ENCODE results near the gene FXR2.

FXR2 gene

GRCh38 chr17:7640783-7641182, 26.1 kb upstream of the FXR2 start:
- no peak for DNase-seq (ENCODE audit: low read depth)
- no peak overlapping the region for H3K4me3 ChIP-seq (ENCODE audit: low read depth, low read length)
- no peak for TF ChIP-seq CTCF (IDR thresholded peaks at IDR 0.05; ENCODE audit: low read depth, low read length, missing control alignments)

- no peak for DNase-seq (ENCODE audit: low read depth)
- no peak overlapping the region for H3K4me3 ChIP-seq (ENCODE audit: low read depth, low read length)
- no peak for TF ChIP-seq CTCF (IDR thresholded peaks at IDR 0.05; ENCODE audit: low read depth, low read length, missing control alignments)
Observed at GRCh38 chr17:7636163-7636562, 21.5 kb upstream of the FXR2 start.

- TF ChIP-seq CTCF (IDR thresholded peaks at IDR 0.05; ENCODE audit: low read depth, low read length, missing control alignments), result peak; percentile 29
- H3K4me3 ChIP-seq (ENCODE audit: low read depth, low read length), result no peak overlapping the region
- DNase-seq (ENCODE audit: low read depth), result no peak
Observed at GRCh38 chr17:7634384-7634783, 19.7 kb upstream of the FXR2 start.

GRCh38 chr17:7633093-7633492, 18.4 kb upstream of the FXR2 start:
- no peak for DNase-seq (ENCODE audit: low read depth)
- TF ChIP-seq CTCF (IDR thresholded peaks at IDR 0.05; ENCODE audit: low read depth, low read length, missing control alignments), result no peak

GRCh38 chr17:7632492-7632894, 17.8 kb upstream of the FXR2 start:
- peak; percentile 70 for TF ChIP-seq CTCF (IDR thresholded peaks at IDR 0.05; ENCODE audit: low read depth, low read length, missing control alignments)
- DNase-seq (ENCODE audit: low read depth), result no peak
- no peak overlapping the region for H3K4me3 ChIP-seq (ENCODE audit: low read depth, low read length)

More at GRCh38 chr17:7633093-7633492, 18.4 kb upstream of the FXR2 start:
- H3K4me3 ChIP-seq (ENCODE audit: low read depth, low read length), result no peak overlapping the region

- TF ChIP-seq CTCF (IDR thresholded peaks at IDR 0.05; ENCODE audit: low read depth, low read length, missing control alignments), result no peak
- DNase-seq (ENCODE audit: low read depth), result no peak
- no peak overlapping the region for H3K4me3 ChIP-seq (ENCODE audit: low read depth, low read length)
Observed at GRCh38 chr17:7631398-7632380, 17.0 kb upstream of the FXR2 start.
